ENCODE measurements around the gene IQSEC1.

DNA sequence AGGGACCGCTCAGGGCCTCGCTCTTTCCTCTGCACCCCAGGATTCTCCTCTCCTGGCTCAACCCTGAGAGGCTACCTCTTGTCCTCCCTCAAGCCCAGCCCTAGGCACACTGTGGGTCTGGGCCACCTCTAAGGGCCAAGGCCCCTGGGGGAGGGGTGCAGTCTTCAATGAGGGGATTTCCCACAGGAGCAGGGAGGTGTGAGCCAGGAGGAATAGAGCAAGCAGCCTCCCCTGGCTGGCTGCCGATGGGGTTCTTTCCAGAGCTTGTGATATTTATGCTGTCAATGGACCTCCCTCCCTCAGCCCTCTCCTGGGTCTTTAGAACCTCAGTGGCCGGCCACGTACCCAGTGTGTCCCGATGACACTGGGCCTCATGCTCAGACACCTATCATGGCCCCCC, 132.4 kb downstream of the IQSEC1 start:
- TF ChIP-seq, protein P1, sequence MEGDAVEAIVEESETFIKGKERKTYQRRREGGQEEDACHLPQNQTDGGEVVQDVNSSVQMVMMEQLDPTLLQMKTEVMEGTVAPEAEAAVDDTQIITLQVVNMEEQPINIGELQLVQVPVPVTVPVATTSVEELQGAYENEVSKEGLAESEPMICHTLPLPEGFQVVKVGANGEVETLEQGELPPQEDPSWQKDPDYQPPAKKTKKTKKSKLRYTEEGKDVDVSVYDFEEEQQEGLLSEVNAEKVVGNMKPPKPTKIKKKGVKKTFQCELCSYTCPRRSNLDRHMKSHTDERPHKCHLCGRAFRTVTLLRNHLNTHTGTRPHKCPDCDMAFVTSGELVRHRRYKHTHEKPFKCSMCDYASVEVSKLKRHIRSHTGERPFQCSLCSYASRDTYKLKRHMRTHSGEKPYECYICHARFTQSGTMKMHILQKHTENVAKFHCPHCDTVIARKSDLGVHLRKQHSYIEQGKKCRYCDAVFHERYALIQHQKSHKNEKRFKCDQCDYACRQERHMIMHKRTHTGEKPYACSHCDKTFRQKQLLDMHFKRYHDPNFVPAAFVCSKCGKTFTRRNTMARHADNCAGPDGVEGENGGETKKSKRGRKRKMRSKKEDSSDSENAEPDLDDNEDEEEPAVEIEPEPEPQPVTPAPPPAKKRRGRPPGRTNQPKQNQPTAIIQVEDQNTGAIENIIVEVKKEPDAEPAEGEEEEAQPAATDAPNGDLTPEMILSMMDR (conservative IDR thresholded peaks at IDR 0.05; ENCODE audit: low read depth, low read length), result no peak
- no peak for TF ChIP-seq EZH2 (IDR thresholded peaks at IDR 0.05; ENCODE audit: borderline replicate concordance, low read depth, low read length, poor library complexity, severe bottlenecking)

All from A673 (cell line).